Measurements from ENCODE around the gene SFT2D3.

The SFT2D3 gene

GRCh38 chr2:127658146-127658545, 43.2 kb upstream of the SFT2D3 start:
- Histone ChIP-seq H3K36me3 (ENCODE audit: control insufficient read depth, insufficient read depth, low read length) (no peaks in the 10 kb centered on the region), H3K9me3 (ENCODE audit: control insufficient read depth, low read length) (no peaks in the 10 kb centered on the region), H3K27me3 (replicated peaks; ENCODE audit: control insufficient read depth, insufficient read depth, low read length, poor library complexity, severe bottlenecking) (no peaks in the 10 kb centered on the region), H3K4me1 (ENCODE audit: control insufficient read depth, insufficient read depth, low read length, poor library complexity, severe bottlenecking) (no peaks in the 10 kb centered on the region), H3K27ac (ENCODE audit: insufficient read depth, low read length, poor library complexity, severe bottlenecking) (no peak overlapping the region), H3K4me3 (ENCODE audit: insufficient read depth, low read depth, low read length, poor library complexity, severe bottlenecking) (no peak overlapping the region)
- DNase-seq, result no peak

DNA sequence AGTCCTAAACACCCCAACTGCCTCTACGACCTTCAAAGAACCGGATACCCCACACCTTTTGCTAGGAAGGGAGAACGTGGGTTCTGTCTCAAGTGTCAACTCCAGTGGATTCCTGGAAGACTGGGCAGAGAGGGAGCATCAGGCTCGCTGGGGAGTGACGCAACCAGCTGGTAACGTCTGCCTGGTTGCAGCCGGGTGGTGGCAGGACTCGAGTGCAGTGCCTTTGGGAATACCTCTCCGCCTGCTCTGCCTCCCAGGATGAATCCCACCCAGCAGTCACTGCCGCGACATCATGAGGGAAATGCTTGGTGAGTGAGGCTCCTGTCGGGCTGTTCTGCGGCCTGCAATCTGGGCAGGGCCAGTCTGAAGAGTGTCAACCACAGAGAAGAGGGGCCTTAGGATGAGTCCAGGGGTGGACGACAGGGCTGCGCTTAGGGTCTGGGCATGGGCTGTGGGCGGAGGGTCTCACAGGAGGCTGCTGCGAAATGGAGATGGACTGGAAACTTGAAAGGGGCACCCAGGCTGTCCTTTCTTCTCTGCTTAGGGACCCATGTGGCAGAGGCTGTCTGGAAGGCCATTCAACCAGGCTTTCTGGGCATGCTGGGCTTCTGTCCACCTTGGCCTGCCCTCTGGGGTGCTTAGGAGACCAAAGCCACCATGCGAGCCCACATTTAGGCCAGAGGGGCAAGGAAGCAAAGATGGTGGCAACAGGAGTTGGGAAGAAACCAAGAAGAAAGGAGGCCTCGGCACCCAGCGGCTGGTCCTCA, 42.5 kb upstream of the SFT2D3 start:
- Histone ChIP-seq H3K27me3 (replicated peaks; ENCODE audit: control insufficient read depth, insufficient read depth, low read length, poor library complexity, severe bottlenecking) (peaks cover 6% of the 10 kb centered on the region), H3K27ac (ENCODE audit: insufficient read depth, low read length, poor library complexity, severe bottlenecking) (no peak overlapping the region), H3K36me3 (ENCODE audit: control insufficient read depth, insufficient read depth, low read length) (no peaks in the 10 kb centered on the region), H3K9me3 (ENCODE audit: control insufficient read depth, low read length) (no peaks in the 10 kb centered on the region), H3K4me1 (ENCODE audit: control insufficient read depth, insufficient read depth, low read length, poor library complexity, severe bottlenecking) (no peaks in the 10 kb centered on the region), H3K4me3 (ENCODE audit: insufficient read depth, low read depth, low read length, poor library complexity, severe bottlenecking) (no peak overlapping the region)
- DNase-seq, result no peak

DNA sequence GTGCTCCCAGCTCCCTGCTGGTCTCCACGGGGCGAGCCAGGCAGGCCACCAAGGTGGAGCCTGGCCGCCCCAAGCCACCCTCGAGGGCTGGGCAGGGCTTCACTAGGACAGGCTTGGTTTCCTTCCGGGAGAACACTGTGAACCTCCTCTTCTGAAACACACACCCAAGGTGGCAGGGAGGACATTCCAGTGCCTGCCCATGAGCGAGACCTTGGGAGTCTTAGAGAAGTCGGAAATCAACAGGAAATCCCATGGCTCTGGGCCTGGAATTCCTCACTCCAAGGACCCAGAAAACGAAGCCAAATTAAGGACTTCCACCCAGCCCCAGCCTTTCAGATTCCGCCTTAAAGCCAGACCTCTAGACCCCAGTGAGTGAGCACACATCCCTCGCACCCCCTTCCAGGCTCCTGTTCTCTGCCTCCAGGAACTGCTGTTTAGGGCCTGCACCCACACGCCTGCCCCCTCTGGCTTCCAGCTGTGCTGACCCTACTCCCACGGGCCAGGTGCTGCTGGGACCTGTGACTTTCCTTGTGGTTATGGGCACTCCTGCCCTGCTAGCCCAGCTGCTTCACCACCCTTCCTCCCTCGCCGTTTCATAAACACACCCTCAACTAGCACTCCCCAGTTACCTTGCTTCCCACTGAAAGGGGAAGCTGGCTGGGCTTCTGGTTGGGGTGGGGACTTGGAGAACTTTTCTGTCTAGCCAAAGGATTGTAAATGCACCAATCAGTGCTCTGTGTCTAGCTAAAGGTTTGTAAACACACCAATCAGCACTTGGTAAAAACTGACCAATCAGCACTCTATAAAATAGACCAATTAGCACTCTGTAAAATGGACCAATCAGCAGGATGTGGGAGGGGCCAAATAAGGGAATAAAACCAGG, 41.6 kb upstream of the SFT2D3 start:
- DNase-seq, result no peak
- H3K27ac ChIP-seq (ENCODE audit: insufficient read depth, low read length, poor library complexity, severe bottlenecking), result no peak overlapping the region
- H3K4me3 ChIP-seq (ENCODE audit: insufficient read depth, low read depth, low read length, poor library complexity, severe bottlenecking), result no peak overlapping the region
- H3K27me3 ChIP-seq (replicated peaks; ENCODE audit: control insufficient read depth, insufficient read depth, low read length, poor library complexity, severe bottlenecking), result peaks cover 14% of the 10 kb centered on the region
- H3K9me3 ChIP-seq (ENCODE audit: control insufficient read depth, low read length), result no peaks in the 10 kb centered on the region
- no peaks in the 10 kb centered on the region for H3K4me1 ChIP-seq (ENCODE audit: control insufficient read depth, insufficient read depth, low read length, poor library complexity, severe bottlenecking)
- no peaks in the 10 kb centered on the region for H3K36me3 ChIP-seq (ENCODE audit: control insufficient read depth, insufficient read depth, low read length)

GRCh38 chr2:127660291-127660578, 41.1 kb upstream of the SFT2D3 start:
- Histone ChIP-seq H3K36me3 (ENCODE audit: control insufficient read depth, insufficient read depth, low read length) (no peaks in the 10 kb centered on the region), H3K27ac (ENCODE audit: insufficient read depth, low read length, poor library complexity, severe bottlenecking) (no peak overlapping the region), H3K9me3 (ENCODE audit: control insufficient read depth, low read length) (no peaks in the 10 kb centered on the region), H3K27me3 (replicated peaks; ENCODE audit: control insufficient read depth, insufficient read depth, low read length, poor library complexity, severe bottlenecking) (peaks cover 20% of the 10 kb centered on the region), H3K4me1 (ENCODE audit: control insufficient read depth, insufficient read depth, low read length, poor library complexity, severe bottlenecking) (no peaks in the 10 kb centered on the region), H3K4me3 (ENCODE audit: insufficient read depth, low read depth, low read length, poor library complexity, severe bottlenecking) (no peak overlapping the region)
- DNase-seq, result no peak

DNA sequence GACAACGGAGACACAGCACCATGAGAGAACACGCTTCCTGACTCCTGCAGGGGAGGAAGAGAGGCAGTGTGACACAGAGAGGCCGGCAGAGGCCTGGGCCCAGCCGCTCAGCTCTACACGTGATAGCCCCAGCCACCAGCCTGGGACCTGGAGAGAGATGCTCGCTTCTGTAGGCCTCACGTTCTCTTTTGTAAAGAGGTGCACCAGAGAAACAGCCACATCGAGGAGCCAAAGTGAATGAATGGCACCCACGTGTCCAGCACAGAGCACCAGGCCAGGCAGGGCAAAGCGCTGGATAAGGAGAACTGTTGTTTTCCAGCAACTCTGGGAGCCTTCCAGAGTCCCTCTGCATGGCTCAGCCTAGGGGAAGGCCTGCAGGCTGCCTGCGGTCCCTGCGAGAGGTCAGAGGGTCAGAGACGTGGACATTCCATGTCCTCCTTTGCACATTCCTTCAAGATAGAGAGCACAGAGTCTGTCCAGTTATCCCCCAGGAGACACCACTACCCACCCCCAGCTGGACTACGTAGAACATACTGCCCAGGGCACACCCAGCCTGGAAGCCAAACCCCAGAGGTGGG, 40.1 kb upstream of the SFT2D3 start:
- Histone ChIP-seq H3K27ac (ENCODE audit: insufficient read depth, low read length, poor library complexity, severe bottlenecking) (no peak overlapping the region), H3K9me3 (ENCODE audit: control insufficient read depth, low read length) (no peaks in the 10 kb centered on the region), H3K36me3 (ENCODE audit: control insufficient read depth, insufficient read depth, low read length) (no peaks in the 10 kb centered on the region), H3K27me3 (replicated peaks; ENCODE audit: control insufficient read depth, insufficient read depth, low read length, poor library complexity, severe bottlenecking) (peaks cover 24% of the 10 kb centered on the region), H3K4me1 (ENCODE audit: control insufficient read depth, insufficient read depth, low read length, poor library complexity, severe bottlenecking) (no peaks in the 10 kb centered on the region), H3K4me3 (ENCODE audit: insufficient read depth, low read depth, low read length, poor library complexity, severe bottlenecking) (no peak overlapping the region)
- no peak for DNase-seq

DNA sequence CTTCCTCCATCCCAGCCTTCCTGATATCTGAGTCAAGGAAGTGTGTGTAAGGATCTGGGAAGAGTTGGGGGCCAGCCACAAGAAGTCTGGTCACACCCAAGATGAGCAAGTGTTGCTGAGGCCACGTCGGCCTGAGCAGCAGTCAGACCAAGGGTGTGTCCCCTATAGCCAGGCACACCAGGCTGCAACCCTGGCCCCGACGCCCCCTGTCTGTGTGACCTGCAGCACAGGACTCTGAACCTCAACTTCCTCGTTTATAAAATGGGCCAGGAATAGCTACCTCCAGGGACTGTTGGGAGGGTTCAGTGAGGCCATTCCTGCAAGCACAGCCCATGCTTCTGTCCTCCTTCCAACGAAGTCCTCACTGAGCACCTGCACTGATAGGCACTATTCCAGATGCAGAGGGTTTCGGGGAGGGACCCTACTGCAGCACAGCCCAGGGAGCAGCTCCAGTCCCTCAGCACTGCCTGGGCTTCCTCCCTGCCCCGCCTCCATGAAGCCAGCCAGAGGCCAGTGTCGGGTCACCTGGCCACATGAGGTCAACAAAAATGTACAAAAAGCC, 39.3 kb upstream of the SFT2D3 start:
- Histone ChIP-seq H3K4me3 (ENCODE audit: insufficient read depth, low read depth, low read length, poor library complexity, severe bottlenecking) (no peak overlapping the region), H3K27me3 (replicated peaks; ENCODE audit: control insufficient read depth, insufficient read depth, low read length, poor library complexity, severe bottlenecking) (peaks cover 24% of the 10 kb centered on the region), H3K4me1 (ENCODE audit: control insufficient read depth, insufficient read depth, low read length, poor library complexity, severe bottlenecking) (no peaks in the 10 kb centered on the region), H3K36me3 (ENCODE audit: control insufficient read depth, insufficient read depth, low read length) (no peaks in the 10 kb centered on the region), H3K27ac (ENCODE audit: insufficient read depth, low read length, poor library complexity, severe bottlenecking) (no peak overlapping the region), H3K9me3 (ENCODE audit: control insufficient read depth, low read length) (no peaks in the 10 kb centered on the region)
- no peak for DNase-seq

GRCh38 chr2:127662937-127663565, 38.2 kb upstream of the SFT2D3 start:
- no peak overlapping the region for H3K4me3 ChIP-seq (ENCODE audit: insufficient read depth, low read depth, low read length, poor library complexity, severe bottlenecking)
- no peak overlapping the region for H3K27ac ChIP-seq (ENCODE audit: insufficient read depth, low read length, poor library complexity, severe bottlenecking)
- peaks cover 24% of the 10 kb centered on the region for H3K27me3 ChIP-seq (replicated peaks; ENCODE audit: control insufficient read depth, insufficient read depth, low read length, poor library complexity, severe bottlenecking)
- H3K4me1 ChIP-seq (ENCODE audit: control insufficient read depth, insufficient read depth, low read length, poor library complexity, severe bottlenecking), result no peaks in the 10 kb centered on the region
- no peaks in the 10 kb centered on the region for H3K9me3 ChIP-seq (ENCODE audit: control insufficient read depth, low read length)
- H3K36me3 ChIP-seq (ENCODE audit: control insufficient read depth, insufficient read depth, low read length), result no peaks in the 10 kb centered on the region
- no peak for DNase-seq

- H3K4me1 ChIP-seq (ENCODE audit: control insufficient read depth, insufficient read depth, low read length, poor library complexity, severe bottlenecking), result no peaks in the 10 kb centered on the region
- no peaks in the 10 kb centered on the region for H3K9me3 ChIP-seq (ENCODE audit: control insufficient read depth, low read length)
- no peaks in the 10 kb centered on the region for H3K36me3 ChIP-seq (ENCODE audit: control insufficient read depth, insufficient read depth, low read length)
- H3K4me3 ChIP-seq (ENCODE audit: insufficient read depth, low read depth, low read length, poor library complexity, severe bottlenecking), result no peak overlapping the region
- peaks cover 24% of the 10 kb centered on the region for H3K27me3 ChIP-seq (replicated peaks; ENCODE audit: control insufficient read depth, insufficient read depth, low read length, poor library complexity, severe bottlenecking)
- DNase-seq, result no peak
- no peak overlapping the region for H3K27ac ChIP-seq (ENCODE audit: insufficient read depth, low read length, poor library complexity, severe bottlenecking)
Measured at GRCh38 chr2:127663566-127664064, 37.7 kb upstream of the SFT2D3 start.

- H3K36me3 ChIP-seq (ENCODE audit: control insufficient read depth, insufficient read depth, low read length), result no peaks in the 10 kb centered on the region
- no peak overlapping the region for H3K4me3 ChIP-seq (ENCODE audit: insufficient read depth, low read depth, low read length, poor library complexity, severe bottlenecking)
- H3K27ac ChIP-seq (ENCODE audit: insufficient read depth, low read length, poor library complexity, severe bottlenecking), result no peak overlapping the region
- no peaks in the 10 kb centered on the region for H3K4me1 ChIP-seq (ENCODE audit: control insufficient read depth, insufficient read depth, low read length, poor library complexity, severe bottlenecking)
- DNase-seq, result no peak
- H3K27me3 ChIP-seq (replicated peaks; ENCODE audit: control insufficient read depth, insufficient read depth, low read length, poor library complexity, severe bottlenecking), result peaks cover 24% of the 10 kb centered on the region
- no peaks in the 10 kb centered on the region for H3K9me3 ChIP-seq (ENCODE audit: control insufficient read depth, low read length)
Measured at GRCh38 chr2:127664065-127664894, 37.0 kb upstream of the SFT2D3 start.

Data from effector memory CD4-positive, alpha-beta T cell (primary cell).